Measurements from ENCODE around the gene SLC6A17.

SLC6A17 gene

DNA sequence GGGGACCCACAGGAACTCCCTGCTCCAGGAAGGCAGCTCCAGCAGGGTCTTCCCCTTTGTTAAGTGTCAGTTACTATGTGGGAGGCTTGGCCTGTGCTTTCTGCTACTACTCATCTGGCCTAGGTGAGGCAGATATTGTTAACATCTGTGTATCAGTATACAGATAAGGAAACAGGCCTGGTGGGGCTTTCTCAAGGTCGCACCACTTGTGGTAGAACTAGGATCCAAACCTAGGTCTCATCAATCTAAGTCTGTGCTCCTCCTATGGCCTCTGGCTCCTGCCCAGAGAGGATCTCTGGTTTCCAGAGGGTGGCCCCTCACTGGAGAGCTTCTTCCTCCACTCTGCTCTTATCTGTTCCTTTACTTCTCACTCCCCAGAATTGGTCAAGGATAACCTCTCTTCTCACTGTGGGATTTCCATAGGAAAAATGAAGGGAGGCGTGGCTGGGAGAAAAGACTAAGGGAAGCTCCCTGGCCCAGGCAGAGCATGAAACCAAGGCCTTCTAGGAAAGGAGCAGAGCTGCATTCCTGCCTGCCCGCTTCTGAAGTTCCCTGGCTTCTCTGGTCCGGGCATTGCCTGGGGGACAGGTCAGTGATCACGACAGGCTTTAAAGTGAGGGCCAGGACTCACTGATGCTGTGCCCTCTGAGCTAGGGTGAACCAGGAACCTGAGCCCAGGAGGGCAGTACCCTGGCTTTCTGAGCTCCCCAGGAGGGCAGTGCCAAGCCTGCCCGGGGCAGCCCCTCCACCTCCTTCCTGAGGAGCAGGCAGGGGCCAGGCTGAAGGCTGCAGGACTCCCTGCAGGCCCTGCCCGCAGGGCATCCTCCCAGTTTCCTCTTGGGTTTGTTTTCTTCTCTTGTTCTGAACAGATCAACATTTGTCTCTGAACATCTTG, 65.6 kb downstream of the SLC6A17 start:
- peaks cover 23% of the 10 kb centered on the region for H3K4me1 ChIP-seq
- TF ChIP-seq, protein P1, sequence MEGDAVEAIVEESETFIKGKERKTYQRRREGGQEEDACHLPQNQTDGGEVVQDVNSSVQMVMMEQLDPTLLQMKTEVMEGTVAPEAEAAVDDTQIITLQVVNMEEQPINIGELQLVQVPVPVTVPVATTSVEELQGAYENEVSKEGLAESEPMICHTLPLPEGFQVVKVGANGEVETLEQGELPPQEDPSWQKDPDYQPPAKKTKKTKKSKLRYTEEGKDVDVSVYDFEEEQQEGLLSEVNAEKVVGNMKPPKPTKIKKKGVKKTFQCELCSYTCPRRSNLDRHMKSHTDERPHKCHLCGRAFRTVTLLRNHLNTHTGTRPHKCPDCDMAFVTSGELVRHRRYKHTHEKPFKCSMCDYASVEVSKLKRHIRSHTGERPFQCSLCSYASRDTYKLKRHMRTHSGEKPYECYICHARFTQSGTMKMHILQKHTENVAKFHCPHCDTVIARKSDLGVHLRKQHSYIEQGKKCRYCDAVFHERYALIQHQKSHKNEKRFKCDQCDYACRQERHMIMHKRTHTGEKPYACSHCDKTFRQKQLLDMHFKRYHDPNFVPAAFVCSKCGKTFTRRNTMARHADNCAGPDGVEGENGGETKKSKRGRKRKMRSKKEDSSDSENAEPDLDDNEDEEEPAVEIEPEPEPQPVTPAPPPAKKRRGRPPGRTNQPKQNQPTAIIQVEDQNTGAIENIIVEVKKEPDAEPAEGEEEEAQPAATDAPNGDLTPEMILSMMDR (IDR thresholded peaks at IDR 0.05; ENCODE audit: low read depth, low read length): no peak
- H3K27me3 ChIP-seq: peaks cover 4% of the 10 kb centered on the region
- no peak for DNase-seq
- H3K9me3 ChIP-seq: no peaks in the 10 kb centered on the region
- no peak overlapping the region for H3K4me3 ChIP-seq (ENCODE audit: low read depth, low read length)
- H3K36me3 ChIP-seq: no peaks in the 10 kb centered on the region

DNA sequence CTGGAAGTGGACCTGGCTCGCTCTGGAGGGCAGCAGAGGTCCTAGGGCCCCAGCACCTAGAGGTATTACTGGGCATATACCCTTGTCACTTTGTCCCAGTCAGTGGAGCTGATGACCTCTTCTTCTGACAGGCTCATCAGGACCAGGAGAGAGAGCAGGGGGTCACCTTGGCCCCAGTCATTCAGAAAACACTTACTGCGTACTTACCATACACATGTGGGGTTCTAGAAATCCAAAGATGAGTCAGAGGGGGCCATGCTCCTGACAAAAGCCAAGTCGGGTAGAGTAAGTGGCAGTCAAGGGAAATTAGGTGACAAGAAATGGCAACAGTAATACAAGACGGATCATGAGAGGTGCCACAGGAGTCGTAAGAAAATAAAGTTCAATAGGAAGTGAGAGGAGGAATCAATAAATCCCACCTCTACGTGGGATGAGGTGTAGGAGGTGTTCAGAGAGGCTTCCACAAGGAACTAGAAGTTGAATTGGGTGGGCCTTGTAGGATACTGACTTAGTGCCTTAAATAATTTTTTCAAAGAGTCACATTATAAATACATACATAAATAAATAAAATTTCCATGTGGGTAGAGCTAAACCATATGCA, 66.7 kb downstream of the SLC6A17 start:
- no peaks in the 10 kb centered on the region for H3K27me3 ChIP-seq
- H3K4me1 ChIP-seq: peaks cover 23% of the 10 kb centered on the region
- DNase-seq: no peak
- H3K9me3 ChIP-seq: no peaks in the 10 kb centered on the region
- H3K4me3 ChIP-seq (ENCODE audit: low read depth, low read length): no peak overlapping the region
- H3K36me3 ChIP-seq: no peaks in the 10 kb centered on the region
- TF ChIP-seq, protein P1 (IDR thresholded peaks at IDR 0.05; ENCODE audit: low read depth, low read length): no peak

DNA sequence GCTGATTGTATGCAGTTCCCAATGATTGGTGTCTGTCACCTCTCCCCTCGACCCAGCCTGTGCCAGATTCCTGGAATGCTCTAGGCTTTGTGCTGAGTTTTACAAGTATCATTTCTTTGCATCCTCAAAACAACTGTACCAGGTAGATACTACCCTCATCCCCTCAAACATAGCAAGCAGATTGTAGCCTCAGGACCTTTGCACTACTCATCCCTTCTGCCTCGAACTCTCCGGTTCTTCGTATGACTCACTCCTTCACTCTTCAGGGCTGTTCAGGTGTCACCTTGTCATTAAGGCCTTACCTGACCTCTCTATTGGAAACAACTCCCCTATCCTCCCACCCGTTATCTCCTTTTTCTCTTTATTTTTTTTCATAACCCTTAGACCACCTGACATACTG, 67.8 kb downstream of the SLC6A17 start:
- Histone ChIP-seq H3K36me3 (no peaks in the 10 kb centered on the region), H3K9me3 (no peaks in the 10 kb centered on the region), H3K27me3 (no peaks in the 10 kb centered on the region), H3K4me3 (ENCODE audit: low read depth, low read length) (no peak overlapping the region), H3K4me1 (peaks cover 23% of the 10 kb centered on the region)
- no peak for DNase-seq
- TF ChIP-seq, protein P1 (IDR thresholded peaks at IDR 0.05; ENCODE audit: low read depth, low read length): no peak

DNA sequence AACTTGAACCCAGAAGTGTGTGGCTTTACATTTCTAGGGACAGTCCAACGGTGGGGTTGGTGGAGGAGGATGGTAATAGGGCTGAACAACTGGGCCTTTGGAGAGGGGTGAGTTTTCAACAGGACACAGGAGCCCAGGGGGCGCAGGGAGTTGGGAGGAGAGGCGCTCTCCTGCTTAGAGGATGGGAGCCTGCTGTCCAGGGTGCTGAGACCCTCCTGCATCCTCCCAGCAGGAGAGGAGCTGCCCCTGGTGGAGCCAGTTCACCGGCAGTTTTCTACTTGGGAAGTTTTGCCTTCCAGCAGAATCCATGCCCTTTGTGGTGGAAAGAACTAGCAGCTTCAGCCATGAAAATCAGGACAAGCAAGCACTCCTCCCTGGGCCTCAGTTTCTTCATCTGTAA, 68.4 kb downstream of the SLC6A17 start:
- no peak for DNase-seq
- Histone ChIP-seq H3K36me3 (no peaks in the 10 kb centered on the region; the same call in 1 of the 2 replicates), H3K4me3 (ENCODE audit: low read depth, low read length) (no peak overlapping the region), H3K9me3 (no peaks in the 10 kb centered on the region), H3K27me3 (no peaks in the 10 kb centered on the region), H3K4me1 (peaks cover 23% of the 10 kb centered on the region)
- TF ChIP-seq, protein P1 (IDR thresholded peaks at IDR 0.05; ENCODE audit: low read depth, low read length): no peak

DNA sequence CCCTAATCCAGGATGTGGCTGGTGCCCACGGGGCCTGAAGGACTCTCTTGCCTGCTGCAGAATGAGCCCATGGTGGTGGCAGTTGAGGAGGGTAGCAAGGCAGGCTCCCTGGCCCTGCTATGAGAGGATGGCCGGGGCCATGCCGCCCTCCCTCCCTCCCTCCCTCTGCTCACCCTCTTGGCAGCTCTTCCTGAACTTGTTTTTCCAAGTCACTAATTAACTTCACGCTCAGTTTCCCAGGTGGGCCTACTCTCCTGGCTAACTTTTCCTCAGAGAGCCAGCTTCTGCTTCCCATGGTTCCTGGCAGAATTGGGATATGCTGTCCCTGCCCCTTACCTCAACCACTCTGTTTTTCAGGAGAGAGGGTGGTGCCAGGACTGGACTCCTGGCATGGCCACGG, 70.0 kb downstream of the SLC6A17 start:
- TF ChIP-seq, protein P1 (IDR thresholded peaks at IDR 0.05; ENCODE audit: low read depth, low read length): no peak
- H3K4me3 ChIP-seq (ENCODE audit: low read depth, low read length): no peak overlapping the region
- H3K36me3 ChIP-seq: no peaks in the 10 kb centered on the region; the same call in 1 of the 2 replicates
- DNase-seq: no peak
- H3K4me1 ChIP-seq: peaks cover 8% of the 10 kb centered on the region
- H3K27me3 ChIP-seq: no peaks in the 10 kb centered on the region
- no peaks in the 10 kb centered on the region for H3K9me3 ChIP-seq

DNA sequence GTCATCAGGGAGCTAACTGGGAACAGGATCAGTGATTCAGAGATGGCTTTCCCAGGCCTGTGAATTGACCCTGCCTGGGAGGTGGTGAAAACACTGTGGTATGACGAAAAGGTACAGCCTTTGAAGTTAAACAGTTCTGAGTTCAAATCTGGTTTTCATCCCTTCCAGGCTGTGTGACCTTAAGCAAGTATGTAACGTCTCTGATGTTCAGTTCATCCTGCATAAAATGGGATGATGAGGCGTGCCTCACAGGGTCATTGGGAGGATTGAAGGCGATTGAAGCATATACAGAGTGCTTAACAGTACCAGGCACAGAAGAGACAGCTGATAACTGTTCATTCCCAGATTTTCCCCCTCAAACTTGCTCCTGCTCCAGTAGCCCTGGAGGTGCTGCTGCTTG, 70.8 kb downstream of the SLC6A17 start:
- Histone ChIP-seq H3K27me3 (no peaks in the 10 kb centered on the region), H3K9me3 (no peaks in the 10 kb centered on the region), H3K4me1 (no peaks in the 10 kb centered on the region; the same call in 1 of the 2 replicates), H3K36me3 (no peaks in the 10 kb centered on the region; the same call in 1 of the 2 replicates), H3K4me3 (ENCODE audit: low read depth, low read length) (no peak overlapping the region)
- DNase-seq: no peak
- TF ChIP-seq, protein P1 (IDR thresholded peaks at IDR 0.05; ENCODE audit: low read depth, low read length): no peak
